IMR-90 (cell line): ENCODE results near the gene GALNT14. TPM values are rescaled to one million over a fixed set of nuclear protein-coding genes. Genes with fewer than 3 reads are reported as not detected.

Experiments
- ATAC-seq: fragments of 200-7000 bp; cut with Tn5 transposase; 2 replicates; pipeline ENCODE4 v1.9.1; 2020; ENCODE audit warnings: low read depth, mild to moderate bottlenecking, moderate library complexity
- BruUV-seq: library from RNA; stranded (reverse); fragments of 400-500 nt; replicated peaks from 2 replicates; lab custom pipeline; 2021; lab: Mats Ljungman, UMichigan
- CTCF ChIA-PET: fragments of 300-600 bp; formaldehyde crosslinking; extraction: SDS; loops from one replicate; lab custom pipeline; 2021; ENCODE audit warnings: antibody characterized with exemption; lab: Yijun Ruan, JAX
- POLR2A ChIA-PET: fragments of 300-600 bp; sonication (Branson Sonifier 250); formaldehyde crosslinking; loops from one replicate; lab custom pipeline; 2022; ENCODE audit warnings: antibody characterized with exemption; ENCODE audit not compliant: unreplicated experiment; lab: Charles Lee
- DNase-seq: peaks from one replicate; pipeline ENCODE4 v3.0.0; 2013
- H2AFZ ChIP-seq: replicated peaks from 2 replicates; pipeline ENCODE3; 2013; ENCODE audit warnings: low read length, mild to moderate bottlenecking; ENCODE audit not compliant: poor library complexity
- H2AK5ac ChIP-seq: 2 replicates; pipeline ENCODE4 v1.6.1; 2013; ENCODE audit warnings: low read depth, low read length, inconsistent platforms
- H2AK9ac ChIP-seq: replicated peaks from 2 replicates; pipeline ENCODE3; 2013; ENCODE audit warnings: mild to moderate bottlenecking, low read depth, low read length, moderate library complexity; ENCODE audit not compliant: poor library complexity
- H2BK120ac ChIP-seq: 2 replicates; pipeline ENCODE4 v1.6.1; 2013; ENCODE audit warnings: low read depth, low read length, inconsistent platforms
- H2BK15ac ChIP-seq: 3 replicates; pipeline ENCODE4 v1.6.1; 2013; ENCODE audit warnings: low read depth, low read length, inconsistent platforms
- H2BK20ac ChIP-seq: 2 replicates; pipeline ENCODE4 v1.6.1; 2013; ENCODE audit warnings: low read depth, mild to moderate bottlenecking, inconsistent platforms, low read length, moderate library complexity
- H2BK5ac ChIP-seq: 2 replicates; pipeline ENCODE4 v1.6.1; 2013; ENCODE audit warnings: mild to moderate bottlenecking, low read depth, low read length, inconsistent platforms; ENCODE audit not compliant: poor library complexity, severe bottlenecking
- H3K14ac ChIP-seq: replicated peaks from 2 replicates; pipeline ENCODE4 v1.6.1; 2013; ENCODE audit warnings: low read depth, low read length, inconsistent platforms
- H3K18ac ChIP-seq: 2 replicates; pipeline ENCODE4 v1.6.1; 2013; ENCODE audit warnings: low read depth, low read length, control low read depth
- H3K23ac ChIP-seq: 2 replicates; pipeline ENCODE4 v1.6.1; 2013; ENCODE audit warnings: low read depth, low read length, inconsistent platforms
- H3K27ac ChIP-seq: 2 replicates; pipeline ENCODE4 v1.5.1; 2013; ENCODE audit warnings: mild to moderate bottlenecking, control low read depth, low read length; ENCODE audit not compliant: insufficient read depth
- H3K27me3 ChIP-seq: 2 replicates; pipeline ENCODE4 v1.6.1; 2013; ENCODE audit warnings: low read length; ENCODE audit not compliant: control insufficient read depth, insufficient read depth
- H3K36me3 ChIP-seq: 2 replicates; pipeline ENCODE4 v1.6.1; 2013; ENCODE audit warnings: low read length, mixed read lengths; ENCODE audit not compliant: control insufficient read depth, insufficient read depth
- H3K4ac ChIP-seq: 2 replicates; pipeline ENCODE4 v1.6.1; 2013; ENCODE audit warnings: low read depth, low read length, inconsistent platforms
- H3K4me1 ChIP-seq: 2 replicates; pipeline ENCODE4 v1.6.1; 2013; ENCODE audit warnings: low read length, mixed read lengths; ENCODE audit not compliant: control insufficient read depth, insufficient read depth
- H3K4me2 ChIP-seq: 2 replicates; pipeline ENCODE4 v1.6.1; 2013; ENCODE audit warnings: low read depth, mild to moderate bottlenecking, control low read depth, low read length, moderate library complexity
- H3K4me3 ChIP-seq: 2 replicates; pipeline ENCODE4 v1.5.1; 2013; ENCODE audit warnings: low read depth, mild to moderate bottlenecking, control low read depth, low read length, moderate library complexity; ENCODE audit not compliant: insufficient read depth
- H3K56ac ChIP-seq: 2 replicates; pipeline ENCODE4 v1.6.1; 2013; ENCODE audit warnings: low read length, inconsistent platforms; ENCODE audit not compliant: insufficient read depth; ENCODE audit errors: extremely low read depth
- H3K79me1 ChIP-seq, 2 experiments: 2 replicates each; pipeline ENCODE4 v1.6.1; 2013; ENCODE audit warnings: low read length in 2 of 2, inconsistent platforms in 1 of 2, low read depth in 1 of 2
- H3K9ac ChIP-seq: 2 replicates; pipeline ENCODE4 v1.6.1; 2013; ENCODE audit warnings: low read depth, low read length, control low read depth
- H3K9me1 ChIP-seq: 2 replicates; pipeline ENCODE4 v1.6.1; 2013; ENCODE audit warnings: low read length, inconsistent platforms; ENCODE audit not compliant: insufficient read depth
- H3K9me3 ChIP-seq: 2 replicates; pipeline ENCODE4 v1.6.1; 2013; ENCODE audit warnings: low read length; ENCODE audit not compliant: control insufficient read depth, insufficient read depth
- H4K20me1 ChIP-seq: 2 replicates; pipeline ENCODE4 v1.6.1; 2013; ENCODE audit warnings: low read length, inconsistent platforms; ENCODE audit not compliant: insufficient read depth
- H4K5ac ChIP-seq: 2 replicates; pipeline ENCODE4 v1.6.1; 2013; ENCODE audit warnings: mild to moderate bottlenecking, low read depth, low read length, control low read depth
- H4K8ac ChIP-seq, 2 experiments: 2 replicates each; pipeline ENCODE4 v1.6.1; 2013; ENCODE audit warnings: low read depth in 2 of 2, low read length in 2 of 2, control low read depth in 1 of 2, inconsistent platforms in 1 of 2
- H4K91ac ChIP-seq: 2 replicates; pipeline ENCODE4 v1.6.1; 2013; ENCODE audit warnings: low read depth, low read length, inconsistent platforms; ENCODE audit not compliant: insufficient read depth
- BHLHE40 ChIP-seq: fragments of 150-350 bp; IDR thresholded peaks from 2 replicates; pipeline ENCODE4 v1.6.1; 2016; ENCODE audit warnings: mild to moderate bottlenecking, low read depth, low read length
- CEBPB ChIP-seq: IDR thresholded peaks from 2 replicates; pipeline ENCODE4 v1.6.1; 2012; ENCODE audit warnings: low read depth, low read length, improper control_type of control experiment
- CHD1 ChIP-seq: IDR thresholded peaks from 2 replicates; pipeline ENCODE4 v1.6.1; 2012; ENCODE audit warnings: low read depth, low read length, improper control_type of control experiment
- CTCF ChIP-seq: conservative IDR thresholded peaks from 2 replicates; pipeline ENCODE4 v1.5.1; 2012; ENCODE audit warnings: mild to moderate bottlenecking, low read depth, low read length, improper control_type of control experiment
- FOS ChIP-seq: fragments of 150-350 bp; IDR thresholded peaks from 2 replicates; pipeline ENCODE4 v1.6.1; 2016; ENCODE audit warnings: low read depth, low read length
- MAZ ChIP-seq: IDR thresholded peaks from 2 replicates; pipeline ENCODE4 v1.6.1; 2012; ENCODE audit warnings: low read depth, mild to moderate bottlenecking, low read length, improper control_type of control experiment, moderate library complexity, borderline replicate concordance
- MXI1 ChIP-seq: IDR thresholded peaks from 2 replicates; pipeline ENCODE4 v1.6.1; 2012; ENCODE audit warnings: low read depth, mild to moderate bottlenecking, low read length, moderate library complexity, borderline replicate concordance
- NFE2L2 ChIP-seq: fragments of 150-350 bp; IDR thresholded peaks from 2 replicates; pipeline ENCODE4 v1.6.1; 2016; ENCODE audit warnings: low read depth, mild to moderate bottlenecking, low read length
- POLR2A ChIP-seq: IDR thresholded peaks from 2 replicates; pipeline ENCODE4 v1.6.1; 2012; ENCODE audit warnings: mild to moderate bottlenecking, low read depth, low read length
- RAD21 ChIP-seq: IDR thresholded peaks from 2 replicates; pipeline ENCODE4 v1.6.1; 2012; ENCODE audit warnings: low read length, improper control_type of control experiment
- RCOR1 ChIP-seq: IDR thresholded peaks from 2 replicates; pipeline ENCODE4 v1.6.1; 2012; ENCODE audit warnings: mild to moderate bottlenecking, low read length, improper control_type of control experiment; ENCODE audit not compliant: insufficient replicate concordance
- RFX5 ChIP-seq: IDR thresholded peaks from 2 replicates; pipeline ENCODE4 v1.8.0; 2012; ENCODE audit warnings: low read depth, mild to moderate bottlenecking, low read length, moderate library complexity
- WGBS, 2 experiments: methylation state at CpG; one replicate each; pipeline versions ENCODE4 v1.1.5 to v1.1.7; 2013; ENCODE audit warnings: missing lambda C conversion rate in 2 of 2; ENCODE audit not compliant: insufficient read length in 1 of 2; ENCODE audit errors: extremely low coverage in 2 of 2; 5-methylcytosine and 5-hydroxymethylcytosine counted together
- dilution Hi-C: fragments of 300-500 bp; cut with HindIII; formaldehyde crosslinking; loops from one replicate; pipeline ENCODE4 v1.14.3; 2018; ENCODE audit warnings: low sequenced_read_pairs; ENCODE audit not compliant: unreplicated experiment
- in situ Hi-C: fragments of 300-500 bp; cut with MboI; formaldehyde crosslinking; loops from 3 replicates; pipeline ENCODE4 v1.14.3; 2019; ENCODE audit warnings: low sequenced_read_pairs, inconsistent platforms, mixed read lengths
- intact Hi-C: fragments of 100-400 bp; cut with micrococcal nuclease; formaldehyde crosslinking; loops from 2 replicates; pipeline ENCODE4 v1.10.0; 2022
- polyA plus RNA-seq, 3 experiments: library from polyadenylated mRNA; depleted of rRNA; stranded (reverse); fragments of >200 nt; gene quantifications; 2 replicates each; pipeline ENCODE4 v1.2.3, GENCODE V29; 2012; ENCODE audit warnings: low replicate concordance in 1 of 3
- total RNA-seq: library from RNA; depleted of rRNA; stranded (reverse); fragments of >200 nt; gene quantifications from 2 replicates; pipeline ENCODE4 v1.2.3, GENCODE V29; 2012

The GALNT14 gene
- total and polyA plus RNA-seq, 2 of the 4 experiments (the other 2 are of a cell fraction) = 0.15 to 0.18 TPM

GRCh38 chr2:31122133-31122532 is 16.1 kb downstream of the GALNT14 start:
- H3K4ac ChIP-seq = no peak overlapping the region
- H3K14ac ChIP-seq = no peak overlapping the region
- H3K18ac ChIP-seq = no peak overlapping the region
- intact Hi-C loops (no loop called here), dilution Hi-C loops (no loop called here), in situ Hi-C loops (no loop called here)
- no peak overlapping the region for H2BK15ac ChIP-seq
- H2BK5ac ChIP-seq = no peak overlapping the region
- no peak overlapping the region for H3K56ac ChIP-seq
- ChIA-PET POLR2A (no interaction called here), CTCF (no interaction called here)
- ATAC-seq (no peak), DNase-seq (no peak)
- H2AFZ ChIP-seq = no peak overlapping the region
- H4K20me1 ChIP-seq = no peaks in the 10 kb centered on the region
- H2AK5ac ChIP-seq = no peak overlapping the region
- no peaks in the 10 kb centered on the region for H3K4me1 ChIP-seq
- BruUV-seq = no TSS peak
- H4K8ac ChIP-seq = no peak overlapping the region
- no peak overlapping the region for H3K23ac ChIP-seq
- no peak overlapping the region for H2BK120ac ChIP-seq
- H3K4me3 ChIP-seq = no peak overlapping the region
- H3K9ac ChIP-seq = no peak overlapping the region
- no peaks in the 10 kb centered on the region for H3K27me3 ChIP-seq
- no peaks in the 10 kb centered on the region for H3K9me3 ChIP-seq
- H4K5ac ChIP-seq = no peak overlapping the region
- TF ChIP-seq CHD1 (no peak), RAD21 (no peak), BHLHE40 (no peak), MXI1 (no peak), CTCF (no peak), MAZ (no peak), NFE2L2 (no peak), FOS (no peak), POLR2A (no peak), RFX5 (no peak), CEBPB (no peak), RCOR1 (no peak)
- H3K79me1 ChIP-seq = no peaks in the 10 kb centered on the region
- no peak overlapping the region for H2AK9ac ChIP-seq
- no peak overlapping the region for H4K91ac ChIP-seq
- H3K9me1 ChIP-seq = no peaks in the 10 kb centered on the region
- H3K27ac ChIP-seq = no peak overlapping the region
- no CpG with 5 or more reads among the region's 9 CpGs for WGBS, 2 experiments
- no peak overlapping the region for H2BK20ac ChIP-seq
- H3K36me3 ChIP-seq = no peaks in the 10 kb centered on the region
- no peak overlapping the region for H3K4me2 ChIP-seq
